LNCaP clone FGC (cell line): ENCODE measurements around the gene NIPAL3.

Source experiments
- DNase-seq: peaks from one replicate; pipeline ENCODE4 v3.0.0-alpha.2; 2011; ENCODE audit warnings: low read depth
- H3K4me3 ChIP-seq: 2 replicates; pipeline ENCODE4 v1.5.1; 2011; ENCODE audit warnings: mild to moderate bottlenecking, low read depth, low read length, control low read depth
- TF ChIP-seq, protein P1 (sequence below): IDR thresholded peaks from 2 replicates; pipeline ENCODE4 v1.5.1; 2012; ENCODE audit warnings: mild to moderate bottlenecking; ENCODE audit not compliant: control insufficient read depth, insufficient read depth; ENCODE audit errors: extremely low read depth

Gene NIPAL3

DNA sequence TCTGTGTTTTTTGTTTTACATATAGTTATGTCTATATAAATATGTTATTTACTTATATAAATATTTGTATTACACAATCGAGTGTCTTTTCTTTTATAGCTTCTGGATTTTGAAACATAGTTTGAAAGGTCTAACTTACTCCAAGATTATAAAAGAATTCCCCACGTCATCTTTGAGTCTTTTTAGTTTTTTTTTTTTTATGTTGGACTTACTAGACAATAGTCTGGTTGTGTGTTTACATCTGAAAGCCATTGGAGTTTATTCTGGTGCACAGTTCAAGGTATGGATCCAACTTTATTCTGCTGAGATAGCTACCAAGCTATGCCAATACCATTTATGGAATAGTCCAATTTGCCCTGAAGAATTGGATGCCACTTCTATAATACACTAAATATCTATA is 61.0 kb downstream of the NIPAL3 start:
- TF ChIP-seq, protein P1, sequence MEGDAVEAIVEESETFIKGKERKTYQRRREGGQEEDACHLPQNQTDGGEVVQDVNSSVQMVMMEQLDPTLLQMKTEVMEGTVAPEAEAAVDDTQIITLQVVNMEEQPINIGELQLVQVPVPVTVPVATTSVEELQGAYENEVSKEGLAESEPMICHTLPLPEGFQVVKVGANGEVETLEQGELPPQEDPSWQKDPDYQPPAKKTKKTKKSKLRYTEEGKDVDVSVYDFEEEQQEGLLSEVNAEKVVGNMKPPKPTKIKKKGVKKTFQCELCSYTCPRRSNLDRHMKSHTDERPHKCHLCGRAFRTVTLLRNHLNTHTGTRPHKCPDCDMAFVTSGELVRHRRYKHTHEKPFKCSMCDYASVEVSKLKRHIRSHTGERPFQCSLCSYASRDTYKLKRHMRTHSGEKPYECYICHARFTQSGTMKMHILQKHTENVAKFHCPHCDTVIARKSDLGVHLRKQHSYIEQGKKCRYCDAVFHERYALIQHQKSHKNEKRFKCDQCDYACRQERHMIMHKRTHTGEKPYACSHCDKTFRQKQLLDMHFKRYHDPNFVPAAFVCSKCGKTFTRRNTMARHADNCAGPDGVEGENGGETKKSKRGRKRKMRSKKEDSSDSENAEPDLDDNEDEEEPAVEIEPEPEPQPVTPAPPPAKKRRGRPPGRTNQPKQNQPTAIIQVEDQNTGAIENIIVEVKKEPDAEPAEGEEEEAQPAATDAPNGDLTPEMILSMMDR: no peak
- no peak for DNase-seq
- no peak overlapping the region for H3K4me3 ChIP-seq

DNA sequence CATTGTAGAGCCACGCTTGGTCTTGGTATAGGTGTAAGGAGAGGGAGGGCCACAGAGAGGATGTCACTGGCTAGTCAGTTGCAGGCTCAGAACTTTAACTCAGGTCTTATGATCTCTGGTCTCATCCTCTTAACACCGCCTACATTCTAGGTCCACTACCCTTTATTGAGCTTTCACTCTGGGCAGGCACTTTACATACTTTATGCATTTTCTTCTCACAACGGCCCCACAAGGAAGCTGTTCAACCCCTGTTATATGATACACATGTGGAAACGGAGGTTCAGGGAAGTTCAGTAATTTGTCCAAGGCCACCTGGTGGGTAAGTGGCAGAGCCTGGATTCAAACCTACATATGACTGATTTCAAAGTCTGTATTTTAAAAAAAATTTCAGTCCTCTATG is 61.7 kb downstream of the NIPAL3 start:
- H3K4me3 ChIP-seq: no peak overlapping the region
- TF ChIP-seq, protein P1: no peak
- DNase-seq: no peak

DNA sequence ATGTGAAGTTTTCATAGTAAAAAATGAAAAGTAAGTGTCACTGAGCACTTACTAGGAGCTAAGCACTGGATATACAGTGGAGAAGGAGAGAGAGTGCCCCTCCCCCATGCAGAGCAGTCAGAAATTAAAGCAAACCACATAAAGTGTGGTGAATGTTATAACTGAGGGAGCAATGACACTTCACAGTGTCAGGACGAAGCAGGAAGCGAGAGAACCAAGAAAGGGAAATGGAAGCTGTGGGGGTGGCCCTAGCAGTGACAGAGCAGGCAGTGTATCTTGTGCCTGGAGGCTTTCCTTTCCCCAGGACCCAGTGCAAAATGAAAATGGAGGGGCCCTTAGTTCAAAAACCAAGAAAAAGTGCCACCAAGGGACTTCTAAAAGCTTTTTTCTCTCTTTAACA is 65.5 kb downstream of the NIPAL3 start:
- no peak overlapping the region for H3K4me3 ChIP-seq
- TF ChIP-seq, protein P1: no peak
- no peak for DNase-seq

DNA sequence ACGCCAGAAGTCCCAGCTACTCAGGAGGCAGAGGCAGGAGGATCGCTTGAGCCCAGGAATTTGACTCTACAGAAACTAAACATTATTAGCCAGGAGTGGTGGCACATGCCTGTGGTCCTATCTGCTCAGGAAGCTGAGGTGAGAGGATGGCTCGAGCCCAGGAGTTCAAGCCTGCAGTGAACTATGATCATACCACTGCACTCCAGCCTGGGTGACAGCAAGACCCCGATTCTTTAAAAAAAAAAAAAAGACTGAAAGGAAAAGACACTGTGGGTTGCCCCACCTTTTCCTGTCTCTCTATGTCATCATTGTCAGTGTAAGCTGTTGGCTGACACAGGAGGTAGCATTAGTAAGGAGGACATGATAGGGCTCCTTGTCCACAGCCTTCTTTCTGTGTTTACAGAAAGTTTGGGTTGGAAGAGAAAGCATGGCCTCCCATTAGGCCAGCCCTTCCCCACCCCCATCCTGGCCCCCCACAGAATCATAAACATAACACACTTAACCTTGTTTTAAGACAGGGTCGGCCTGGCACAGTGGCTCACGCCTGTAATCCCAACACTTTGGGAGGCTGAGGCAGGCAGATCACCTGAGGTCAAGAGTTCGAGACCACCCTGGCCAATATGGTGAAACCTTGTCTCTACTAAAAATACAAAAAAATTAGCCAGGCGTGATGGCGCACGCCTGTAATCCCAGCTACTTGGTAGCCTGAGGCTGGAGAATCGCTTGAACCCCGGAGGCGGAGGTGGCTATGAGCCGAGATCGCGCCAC is 66.4 kb downstream of the NIPAL3 start:
- TF ChIP-seq, protein P1: no peak
- no peak overlapping the region for H3K4me3 ChIP-seq
- DNase-seq: no peak

DNA sequence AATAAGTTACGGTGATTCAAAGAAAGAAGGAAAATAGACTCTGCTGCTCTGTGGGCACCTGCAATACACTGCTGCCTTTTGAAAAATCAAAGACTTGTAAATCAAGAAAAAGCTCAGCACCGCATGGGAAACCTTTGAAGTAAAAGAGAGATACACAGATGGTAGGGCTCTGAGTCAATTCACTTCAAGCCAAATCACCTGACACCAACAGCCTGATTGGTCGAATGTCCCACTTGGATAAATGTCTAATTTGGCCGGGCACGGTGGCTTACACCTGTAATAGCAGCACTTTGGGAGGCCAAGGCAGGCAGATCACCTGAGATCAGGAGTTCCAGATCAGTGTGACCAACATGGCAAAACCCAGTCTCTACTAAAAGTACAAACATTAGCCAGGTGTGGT is 67.8 kb downstream of the NIPAL3 start:
- no peak overlapping the region for H3K4me3 ChIP-seq
- TF ChIP-seq, protein P1: no peak
- no peak for DNase-seq

DNA sequence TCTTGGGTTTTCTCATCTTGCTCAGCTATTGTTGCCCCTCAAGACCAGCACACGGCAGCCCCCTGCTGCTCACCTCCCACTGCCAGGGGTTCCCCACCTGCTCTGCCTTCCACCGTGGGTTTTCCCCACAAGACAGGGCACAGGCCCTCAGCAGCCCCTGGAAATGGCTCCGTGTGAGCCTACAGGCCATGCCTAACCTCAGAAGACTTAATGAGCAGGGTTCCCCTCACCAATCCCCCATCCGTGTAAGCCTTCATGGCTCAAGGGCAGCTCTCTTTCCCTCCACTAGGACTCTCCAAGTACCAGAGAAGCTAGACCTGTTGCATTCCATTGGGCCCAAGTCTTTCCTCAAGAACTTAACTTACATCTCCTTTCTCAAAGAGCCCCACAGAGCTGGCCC is 68.6 kb downstream of the NIPAL3 start:
- DNase-seq: no peak
- TF ChIP-seq, protein P1: no peak
- H3K4me3 ChIP-seq: no peak overlapping the region
